ENCODE measurements around the gene KCNJ3.

Gene KCNJ3

DNA sequence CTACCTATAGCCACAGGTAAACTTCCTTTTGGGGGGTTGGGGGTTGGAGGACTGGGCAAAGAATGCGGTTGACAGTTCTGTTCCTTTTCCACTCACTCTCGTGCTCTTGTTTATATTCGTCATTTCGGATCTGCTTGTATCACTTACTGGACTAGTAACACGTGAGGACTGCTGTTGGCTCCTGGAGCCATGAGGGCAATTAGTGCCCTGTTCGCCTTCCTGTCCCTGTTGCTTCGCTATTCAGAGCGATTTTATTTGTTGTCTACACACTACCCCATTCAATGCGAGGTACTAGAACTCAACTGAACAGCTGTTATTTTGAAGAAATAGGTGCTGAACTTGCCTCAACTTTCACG lies 1.1 kb downstream of the KCNJ3 start:
- H3K27me3 ChIP-seq (ENCODE audit: low read length), result no peaks in the 10 kb centered on the region
- no peak overlapping the region for H2AFZ ChIP-seq (ENCODE audit: low read depth, low read length, severe bottlenecking)
- no peak overlapping the region for H3K4me3 ChIP-seq (ENCODE audit: insufficient read depth, low read length, poor library complexity, severe bottlenecking)
- no peak overlapping the region for H3K4me2 ChIP-seq (ENCODE audit: low read depth, low read length, poor library complexity, severe bottlenecking)
- H4K20me1 ChIP-seq (ENCODE audit: low read depth, low read length), result no peaks in the 10 kb centered on the region
- H3K36me3 ChIP-seq (ENCODE audit: low read length), result no peaks in the 10 kb centered on the region
- no peaks in the 10 kb centered on the region for H3K9me3 ChIP-seq (ENCODE audit: insufficient read depth, low read length)
- H3K79me2 ChIP-seq (ENCODE audit: insufficient read depth, low read length), result no peaks in the 10 kb centered on the region
- TF ChIP-seq EZH2phosphoT487 (conservative IDR thresholded peaks at IDR 0.05; ENCODE audit: low read length), result no peak
- TF ChIP-seq, protein P1, sequence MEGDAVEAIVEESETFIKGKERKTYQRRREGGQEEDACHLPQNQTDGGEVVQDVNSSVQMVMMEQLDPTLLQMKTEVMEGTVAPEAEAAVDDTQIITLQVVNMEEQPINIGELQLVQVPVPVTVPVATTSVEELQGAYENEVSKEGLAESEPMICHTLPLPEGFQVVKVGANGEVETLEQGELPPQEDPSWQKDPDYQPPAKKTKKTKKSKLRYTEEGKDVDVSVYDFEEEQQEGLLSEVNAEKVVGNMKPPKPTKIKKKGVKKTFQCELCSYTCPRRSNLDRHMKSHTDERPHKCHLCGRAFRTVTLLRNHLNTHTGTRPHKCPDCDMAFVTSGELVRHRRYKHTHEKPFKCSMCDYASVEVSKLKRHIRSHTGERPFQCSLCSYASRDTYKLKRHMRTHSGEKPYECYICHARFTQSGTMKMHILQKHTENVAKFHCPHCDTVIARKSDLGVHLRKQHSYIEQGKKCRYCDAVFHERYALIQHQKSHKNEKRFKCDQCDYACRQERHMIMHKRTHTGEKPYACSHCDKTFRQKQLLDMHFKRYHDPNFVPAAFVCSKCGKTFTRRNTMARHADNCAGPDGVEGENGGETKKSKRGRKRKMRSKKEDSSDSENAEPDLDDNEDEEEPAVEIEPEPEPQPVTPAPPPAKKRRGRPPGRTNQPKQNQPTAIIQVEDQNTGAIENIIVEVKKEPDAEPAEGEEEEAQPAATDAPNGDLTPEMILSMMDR (IDR thresholded peaks at IDR 0.05; ENCODE audit: insufficient read depth, low read length, poor library complexity, severe bottlenecking), result no peak
- no peak overlapping the region for H3K27ac ChIP-seq (ENCODE audit: low read depth, low read length)
- no peaks in the 10 kb centered on the region for H3K9me2 ChIP-seq (replicated peaks; ENCODE audit: insufficient read depth, low read length)
- H3F3A ChIP-seq (ENCODE audit: insufficient read depth), result no peaks in the 10 kb centered on the region
- H3K9ac ChIP-seq (ENCODE audit: low read length), result no peak overlapping the region

DNA sequence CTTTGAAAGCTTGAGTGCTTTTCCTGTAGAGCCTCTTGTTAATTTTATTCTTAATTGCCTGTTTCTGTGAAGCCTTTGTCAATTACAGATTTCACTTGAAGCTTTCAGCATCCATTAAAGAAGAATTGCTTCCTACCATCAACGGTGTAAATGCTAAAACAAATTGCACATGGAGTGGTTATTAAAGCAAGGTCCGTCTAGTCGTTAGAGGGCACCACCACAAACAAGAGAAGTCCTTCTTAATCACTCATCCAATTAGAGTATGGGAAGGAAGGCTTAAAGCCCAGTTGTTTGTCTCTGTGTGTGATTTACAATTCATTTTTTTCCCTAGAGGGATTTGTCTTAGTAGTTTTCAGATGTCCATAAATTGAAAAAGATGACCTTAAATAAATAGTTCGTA lies 1.6 kb downstream of the KCNJ3 start:
- H3K79me2 ChIP-seq (ENCODE audit: insufficient read depth, low read length), result no peaks in the 10 kb centered on the region
- no peaks in the 10 kb centered on the region for H3K36me3 ChIP-seq (ENCODE audit: low read length)
- no peak overlapping the region for H3K4me2 ChIP-seq (ENCODE audit: low read depth, low read length, poor library complexity, severe bottlenecking)
- no peak for TF ChIP-seq EZH2phosphoT487 (conservative IDR thresholded peaks at IDR 0.05; ENCODE audit: low read length)
- TF ChIP-seq, protein P1 (IDR thresholded peaks at IDR 0.05; ENCODE audit: insufficient read depth, low read length, poor library complexity, severe bottlenecking), result no peak
- no peaks in the 10 kb centered on the region for H3K9me3 ChIP-seq (ENCODE audit: insufficient read depth, low read length)
- H4K20me1 ChIP-seq (ENCODE audit: low read depth, low read length), result no peaks in the 10 kb centered on the region
- no peaks in the 10 kb centered on the region for H3F3A ChIP-seq (ENCODE audit: insufficient read depth)
- no peak overlapping the region for H3K27ac ChIP-seq (ENCODE audit: low read depth, low read length)
- no peak overlapping the region for H3K9ac ChIP-seq (ENCODE audit: low read length)
- H3K9me2 ChIP-seq (replicated peaks; ENCODE audit: insufficient read depth, low read length), result no peaks in the 10 kb centered on the region
- no peaks in the 10 kb centered on the region for H3K27me3 ChIP-seq (ENCODE audit: low read length)
- no peak overlapping the region for H2AFZ ChIP-seq (ENCODE audit: low read depth, low read length, severe bottlenecking)
- H3K4me3 ChIP-seq (ENCODE audit: insufficient read depth, low read length, poor library complexity, severe bottlenecking), result no peak overlapping the region

DNA sequence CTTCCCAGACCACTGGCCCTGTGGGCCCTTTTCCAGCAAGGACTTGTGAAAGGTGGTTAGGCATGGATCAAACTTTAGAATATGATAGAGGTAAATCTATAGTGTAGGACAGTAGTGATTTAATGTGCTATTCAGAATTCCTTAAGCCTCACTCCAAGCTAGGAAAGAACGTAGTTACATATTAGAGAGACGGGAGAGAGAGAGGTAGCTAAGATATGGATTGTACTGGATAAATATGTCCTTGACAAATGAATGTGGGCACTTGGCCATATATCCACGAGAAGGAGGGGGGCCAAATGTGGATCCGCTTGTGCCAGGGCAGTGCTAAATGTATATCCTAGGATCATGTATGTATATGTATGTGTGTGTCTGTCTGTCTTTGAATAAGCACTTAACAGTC lies 6.5 kb downstream of the KCNJ3 start:
- TF ChIP-seq, protein P1 (IDR thresholded peaks at IDR 0.05; ENCODE audit: insufficient read depth, low read length, poor library complexity, severe bottlenecking), result no peak
- no peak for TF ChIP-seq EZH2phosphoT487 (conservative IDR thresholded peaks at IDR 0.05; ENCODE audit: low read length)
- no peak overlapping the region for H2AFZ ChIP-seq (ENCODE audit: low read depth, low read length, severe bottlenecking)

DNA sequence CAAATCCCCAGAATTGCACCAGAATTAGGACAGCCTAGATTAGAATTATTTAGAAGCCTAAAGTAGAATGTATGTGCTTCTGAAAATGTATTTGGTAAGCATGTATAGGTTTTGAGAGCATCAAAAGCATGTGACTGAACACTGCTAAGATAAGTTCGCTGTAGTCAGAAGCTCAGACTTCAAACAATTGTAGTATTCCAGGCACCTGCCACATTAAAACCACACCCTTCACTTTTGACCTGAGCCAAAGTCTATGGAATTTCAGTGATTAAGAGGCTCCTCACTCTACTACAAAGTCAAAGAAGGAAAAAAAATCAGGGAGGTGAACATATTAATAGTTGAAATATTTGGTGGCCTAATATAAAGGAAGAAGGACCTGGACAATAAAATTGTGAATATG lies 8.2 kb downstream of the KCNJ3 start:
- TF ChIP-seq, protein P1 (IDR thresholded peaks at IDR 0.05; ENCODE audit: insufficient read depth, low read length, poor library complexity, severe bottlenecking), result no peak
- TF ChIP-seq EZH2phosphoT487 (conservative IDR thresholded peaks at IDR 0.05; ENCODE audit: low read length), result no peak
- Histone ChIP-seq H3K36me3 (ENCODE audit: low read length) (no peaks in the 10 kb centered on the region), H3K27me3 (ENCODE audit: low read length) (no peaks in the 10 kb centered on the region), H4K20me1 (ENCODE audit: low read depth, low read length) (no peaks in the 10 kb centered on the region), H3K79me2 (ENCODE audit: insufficient read depth, low read length) (no peaks in the 10 kb centered on the region), H3K9ac (ENCODE audit: low read length) (no peak overlapping the region), H3K9me3 (ENCODE audit: insufficient read depth, low read length) (no peaks in the 10 kb centered on the region), H3F3A (ENCODE audit: insufficient read depth) (no peaks in the 10 kb centered on the region), H3K27ac (ENCODE audit: low read depth, low read length) (no peak overlapping the region), H2AFZ (ENCODE audit: low read depth, low read length, severe bottlenecking) (peak overlapping the region; percentile 36), H3K9me2 (replicated peaks; ENCODE audit: insufficient read depth, low read length) (no peaks in the 10 kb centered on the region), H3K4me3 (ENCODE audit: insufficient read depth, low read length, poor library complexity, severe bottlenecking) (no peak overlapping the region), H3K4me2 (ENCODE audit: low read depth, low read length, poor library complexity, severe bottlenecking) (peak overlapping the region; percentile 5)

More for the DNA sequence above, 6.5 kb downstream of the KCNJ3 start:
- Histone ChIP-seq H3K27ac (ENCODE audit: low read depth, low read length) (no peak overlapping the region), H3K9me2 (replicated peaks; ENCODE audit: insufficient read depth, low read length) (no peaks in the 10 kb centered on the region), H3F3A (ENCODE audit: insufficient read depth) (no peaks in the 10 kb centered on the region), H3K9me3 (ENCODE audit: insufficient read depth, low read length) (no peaks in the 10 kb centered on the region), H3K4me2 (ENCODE audit: low read depth, low read length, poor library complexity, severe bottlenecking) (no peak overlapping the region), H3K4me3 (ENCODE audit: insufficient read depth, low read length, poor library complexity, severe bottlenecking) (no peak overlapping the region), H3K27me3 (ENCODE audit: low read length) (no peaks in the 10 kb centered on the region), H3K9ac (ENCODE audit: low read length) (no peak overlapping the region), H4K20me1 (ENCODE audit: low read depth, low read length) (no peaks in the 10 kb centered on the region), H3K36me3 (ENCODE audit: low read length) (no peaks in the 10 kb centered on the region), H3K79me2 (ENCODE audit: insufficient read depth, low read length) (no peaks in the 10 kb centered on the region)
